Astrocyte of the cerebellum (primary cell): ENCODE results near the gene DNAI2.

Experiments
- DNase-seq: peaks from one replicate; pipeline ENCODE4 v3.0.0-alpha.2; 2011; ENCODE audit warnings: low read depth
- H3K4me3 ChIP-seq: 2 replicates; pipeline ENCODE4 v1.5.1; 2011; ENCODE audit warnings: mild to moderate bottlenecking, low read depth, low read length, moderate library complexity
- in situ Hi-C: cut with HindIII; loops from 2 replicates; pipeline ENCODE4 v1.10.0; 2017; ENCODE audit warnings: low sequenced_read_pairs
- TF ChIP-seq, protein P1 (sequence below): IDR thresholded peaks from 2 replicates; pipeline ENCODE4 v1.5.1; 2012; ENCODE audit warnings: low read length, low read depth, moderate library complexity, mild to moderate bottlenecking; ENCODE audit errors: missing control alignments

The DNAI2 gene

GRCh38 chr17:74347646-74348045, 73.6 kb downstream of the DNAI2 start:
- DNase-seq, result no peak
- no peak overlapping the region for H3K4me3 ChIP-seq
- TF ChIP-seq, protein P1, sequence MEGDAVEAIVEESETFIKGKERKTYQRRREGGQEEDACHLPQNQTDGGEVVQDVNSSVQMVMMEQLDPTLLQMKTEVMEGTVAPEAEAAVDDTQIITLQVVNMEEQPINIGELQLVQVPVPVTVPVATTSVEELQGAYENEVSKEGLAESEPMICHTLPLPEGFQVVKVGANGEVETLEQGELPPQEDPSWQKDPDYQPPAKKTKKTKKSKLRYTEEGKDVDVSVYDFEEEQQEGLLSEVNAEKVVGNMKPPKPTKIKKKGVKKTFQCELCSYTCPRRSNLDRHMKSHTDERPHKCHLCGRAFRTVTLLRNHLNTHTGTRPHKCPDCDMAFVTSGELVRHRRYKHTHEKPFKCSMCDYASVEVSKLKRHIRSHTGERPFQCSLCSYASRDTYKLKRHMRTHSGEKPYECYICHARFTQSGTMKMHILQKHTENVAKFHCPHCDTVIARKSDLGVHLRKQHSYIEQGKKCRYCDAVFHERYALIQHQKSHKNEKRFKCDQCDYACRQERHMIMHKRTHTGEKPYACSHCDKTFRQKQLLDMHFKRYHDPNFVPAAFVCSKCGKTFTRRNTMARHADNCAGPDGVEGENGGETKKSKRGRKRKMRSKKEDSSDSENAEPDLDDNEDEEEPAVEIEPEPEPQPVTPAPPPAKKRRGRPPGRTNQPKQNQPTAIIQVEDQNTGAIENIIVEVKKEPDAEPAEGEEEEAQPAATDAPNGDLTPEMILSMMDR, result no peak
- in situ Hi-C loops, result loop anchor here (5.0 kb wide), 2 partner anchors 45 to 90 kb away; no protein-coding TSS in a partner anchor

DNA sequence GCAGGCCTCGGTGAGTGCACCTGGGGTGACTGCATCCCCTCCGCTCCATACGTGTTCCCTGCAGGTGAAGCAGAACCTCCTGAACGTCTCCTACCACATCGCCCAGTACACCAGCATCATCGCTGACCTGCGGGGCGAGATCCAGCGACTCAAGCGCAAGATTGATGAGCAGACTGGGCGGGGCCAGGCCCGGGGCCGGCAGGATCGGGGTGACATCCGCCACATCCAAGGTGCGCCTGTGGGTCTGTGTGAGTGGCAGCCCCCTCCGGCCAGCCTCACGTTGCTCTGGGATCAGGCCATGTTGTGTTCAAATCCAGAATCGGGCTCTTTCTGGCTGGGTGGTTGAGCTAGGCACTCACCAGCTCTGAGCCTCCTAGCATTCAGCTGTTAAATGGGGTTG, 75.1 kb downstream of the DNAI2 start:
- no peak for DNase-seq
- H3K4me3 ChIP-seq, result no peak overlapping the region
- TF ChIP-seq, protein P1, result no peak
- in situ Hi-C loops, result loop anchor here (5.0 kb wide), 2 partner anchors 47 to 88 kb away; no protein-coding TSS in a partner anchor

DNA sequence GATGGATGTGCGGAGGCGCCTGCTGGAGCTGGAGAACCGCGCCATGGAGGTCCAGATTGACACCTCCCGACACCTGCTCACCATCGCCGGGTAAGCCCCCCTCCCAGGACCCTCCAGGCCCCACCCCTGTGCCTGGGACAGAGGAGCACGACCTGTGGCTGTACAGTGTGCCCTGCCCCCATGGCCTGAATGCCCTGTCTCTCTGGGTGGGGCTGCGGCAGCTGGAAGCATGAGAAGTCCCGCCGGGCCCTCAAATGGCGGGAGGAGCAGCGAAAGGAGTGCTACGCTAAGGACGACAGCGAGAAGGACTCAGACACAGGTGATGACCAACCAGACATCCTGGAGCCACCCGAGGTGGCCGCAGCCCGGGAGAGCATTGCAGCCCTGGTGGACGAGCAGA, 76.5 kb downstream of the DNAI2 start:
- DNase-seq, result no peak
- no peak overlapping the region for H3K4me3 ChIP-seq
- TF ChIP-seq, protein P1, result no peak
- in situ Hi-C loops, result no loop called here

- no peak overlapping the region for H3K4me3 ChIP-seq
- in situ Hi-C loops, result no loop called here
- DNase-seq, result no peak
- TF ChIP-seq, protein P1, result no peak
Observed at GRCh38 chr17:74351552-74352210, 77.6 kb downstream of the DNAI2 start.

GRCh38 chr17:74353446-74354060, 79.5 kb downstream of the DNAI2 start:
- in situ Hi-C loops, result no loop called here
- TF ChIP-seq, protein P1, result no peak
- no peak for DNase-seq
- H3K4me3 ChIP-seq, result no peak overlapping the region

GRCh38 chr17:74354123-74354522, 80.1 kb downstream of the DNAI2 start:
- DNase-seq, result no peak
- in situ Hi-C loops, result no loop called here
- H3K4me3 ChIP-seq, result no peak overlapping the region
- TF ChIP-seq, protein P1, result no peak
